Peyer's patch (tissue), 4 donors: ENCODE results near the gene DENND11.

Experiments used
- POLR2A ChIP-seq, 2 donors: fragments of 450-650 bp; IDR thresholded peaks; one replicate each; pipeline ENCODE4 v1.5.1; 2017; ENCODE audit warnings: antibody characterized with exemption in 2 of 2, mild to moderate bottlenecking in 2 of 2, moderate library complexity in 2 of 2
- TF ChIP-seq, protein P1 (sequence below), 6 experiments: fragments of 450-650 bp in 4 of 6; fragments of 200-600 bp in 2 of 6; sonication (generic) in 1 of 6; IDR thresholded peaks; one replicate each; pipeline ENCODE4 v1.5.1; 2017 to 2019; ENCODE audit warnings: antibody characterized with exemption in 6 of 6, mild to moderate bottlenecking in 3 of 6, moderate library complexity in 1 of 6

DNA sequence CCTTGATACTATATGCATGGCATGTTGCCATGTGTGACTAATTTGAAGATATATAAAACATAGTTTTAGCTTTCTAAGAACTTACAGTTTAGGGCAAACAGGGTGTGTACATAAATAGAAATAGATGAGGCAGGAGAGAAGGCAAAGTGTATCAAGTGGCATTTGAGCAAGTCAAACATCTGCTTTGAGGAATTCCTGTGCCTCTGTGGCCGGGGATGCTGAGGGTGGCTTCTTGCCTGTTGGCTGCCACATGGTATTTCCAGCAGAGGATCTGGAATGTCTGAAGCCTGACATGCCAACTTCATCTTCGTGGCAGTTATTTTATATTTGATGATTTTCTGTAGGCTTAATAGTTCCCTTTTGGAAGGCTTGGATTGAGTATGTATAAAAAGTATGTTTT lies 42.2 kb upstream of the DENND11 start:
- TF ChIP-seq, protein P1, sequence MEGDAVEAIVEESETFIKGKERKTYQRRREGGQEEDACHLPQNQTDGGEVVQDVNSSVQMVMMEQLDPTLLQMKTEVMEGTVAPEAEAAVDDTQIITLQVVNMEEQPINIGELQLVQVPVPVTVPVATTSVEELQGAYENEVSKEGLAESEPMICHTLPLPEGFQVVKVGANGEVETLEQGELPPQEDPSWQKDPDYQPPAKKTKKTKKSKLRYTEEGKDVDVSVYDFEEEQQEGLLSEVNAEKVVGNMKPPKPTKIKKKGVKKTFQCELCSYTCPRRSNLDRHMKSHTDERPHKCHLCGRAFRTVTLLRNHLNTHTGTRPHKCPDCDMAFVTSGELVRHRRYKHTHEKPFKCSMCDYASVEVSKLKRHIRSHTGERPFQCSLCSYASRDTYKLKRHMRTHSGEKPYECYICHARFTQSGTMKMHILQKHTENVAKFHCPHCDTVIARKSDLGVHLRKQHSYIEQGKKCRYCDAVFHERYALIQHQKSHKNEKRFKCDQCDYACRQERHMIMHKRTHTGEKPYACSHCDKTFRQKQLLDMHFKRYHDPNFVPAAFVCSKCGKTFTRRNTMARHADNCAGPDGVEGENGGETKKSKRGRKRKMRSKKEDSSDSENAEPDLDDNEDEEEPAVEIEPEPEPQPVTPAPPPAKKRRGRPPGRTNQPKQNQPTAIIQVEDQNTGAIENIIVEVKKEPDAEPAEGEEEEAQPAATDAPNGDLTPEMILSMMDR (IDR thresholded peaks at IDR 0.05) = no peak
- TF ChIP-seq POLR2A (IDR thresholded peaks at IDR 0.05) = no peak
